ENCODE data around the gene GALNTL6.
"Not testable (repeated sequence)": the region's sequence is repeated elsewhere in the genome, so short reads cannot be mapped to it uniquely, and the experiment has no call there.

GALNTL6 gene

GRCh38 chr4:172970189-172970588, 1157.0 kb downstream of the GALNTL6 start:
- not testable (repeated sequence) for DNase-seq

DNA sequence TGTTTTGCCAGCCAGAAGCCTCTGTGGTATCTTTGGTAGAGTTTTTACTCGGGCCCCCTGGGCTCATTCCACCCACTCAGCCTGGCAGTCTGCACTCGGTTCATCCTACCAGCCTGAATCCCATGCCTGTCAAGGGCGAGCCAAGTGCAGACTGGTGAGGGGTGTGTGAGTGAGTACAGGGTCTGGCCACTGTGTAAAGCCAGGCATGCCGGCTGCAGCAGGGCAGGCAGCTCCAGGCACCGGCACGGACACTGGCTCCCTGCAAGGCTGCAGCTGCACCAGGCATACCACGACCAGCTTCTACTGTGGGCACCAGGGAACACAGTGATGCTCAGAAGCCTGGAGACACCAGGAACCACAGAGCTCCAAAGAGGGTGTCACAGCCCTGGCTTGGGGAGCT, 1161.4 kb downstream of the GALNTL6 start:
- DNase-seq: no peak

DNA sequence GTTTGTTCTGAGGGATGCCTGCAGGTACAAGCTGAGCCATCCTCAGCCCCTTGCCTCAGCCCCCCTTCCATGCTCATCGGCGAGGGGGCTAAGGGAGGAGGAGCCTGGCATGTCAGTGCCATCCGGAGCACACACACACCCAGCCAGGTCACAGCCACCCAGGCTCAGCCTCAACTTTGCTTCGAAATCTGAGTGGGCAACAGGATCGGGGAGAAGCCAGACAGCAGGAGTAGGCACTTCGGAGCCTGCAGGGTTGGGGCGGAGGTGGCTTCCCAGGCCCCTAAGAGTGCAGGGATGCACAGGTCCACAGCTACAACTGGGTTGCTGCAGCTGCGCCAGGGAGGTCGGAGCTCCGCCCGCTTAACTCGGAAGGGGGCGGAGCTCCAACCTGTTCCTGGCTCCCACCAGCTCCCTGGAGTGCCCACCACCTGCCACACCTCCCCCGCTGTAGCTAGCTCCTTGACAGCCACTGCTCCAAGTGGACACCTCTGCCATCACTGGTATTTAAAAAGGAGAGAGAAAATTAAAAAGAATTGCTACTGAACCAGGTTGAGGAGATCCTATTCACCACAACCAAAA, 1162.5 kb downstream of the GALNTL6 start:
- no peak for DNase-seq

DNA sequence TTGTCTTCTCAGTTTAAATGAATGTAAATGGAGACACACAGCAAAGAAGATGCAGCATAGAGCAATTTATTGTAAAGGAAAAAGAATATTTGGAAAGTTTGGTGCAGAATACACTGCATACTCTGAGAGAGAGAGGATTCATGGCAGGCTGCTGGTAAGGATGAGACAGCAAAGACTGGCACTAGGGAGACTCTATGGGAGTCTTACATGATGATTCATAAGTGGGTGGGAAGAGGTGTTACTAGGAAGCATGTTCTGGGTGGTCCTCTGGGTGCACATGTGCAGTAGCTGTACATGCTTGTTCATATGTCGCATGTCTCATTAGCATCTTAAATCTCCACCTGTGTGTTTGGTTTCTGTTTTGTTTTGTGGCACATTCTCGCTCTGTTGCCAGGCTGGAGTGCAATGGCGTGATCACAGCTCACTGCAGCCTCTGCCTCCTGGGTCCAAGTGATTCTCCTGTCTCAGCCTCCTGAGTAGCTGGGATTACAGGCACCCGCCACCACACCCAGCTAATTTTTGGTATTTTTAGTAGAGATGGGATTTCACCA, 1164.4 kb downstream of the GALNTL6 start:
- DNase-seq: not testable (repeated sequence)

GRCh38 chr4:172978848-172979247, 1165.6 kb downstream of the GALNTL6 start:
- DNase-seq: no peak

DNA sequence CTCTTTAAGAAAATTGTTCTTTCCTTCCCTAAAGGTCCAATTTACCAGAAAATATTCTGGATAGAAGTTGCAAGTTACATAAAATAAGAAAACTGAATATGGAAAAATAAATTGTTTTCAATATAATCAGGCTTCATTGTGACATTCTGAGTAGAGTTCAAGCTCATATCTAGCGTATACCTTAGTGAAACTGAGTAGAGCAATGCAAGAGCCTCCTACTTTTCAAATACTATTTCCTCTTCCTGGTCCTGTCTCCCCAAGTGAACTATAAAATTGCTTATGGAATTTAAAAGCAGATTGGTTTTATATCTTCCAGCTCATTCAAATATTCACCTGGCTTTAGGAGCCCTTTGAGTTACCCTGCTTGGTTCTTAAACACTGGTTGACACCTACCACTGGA, 1166.1 kb downstream of the GALNTL6 start:
- DNase-seq: no peak

- DNase-seq: no peak
Measured at GRCh38 chr4:172980219-172980618, 1167.0 kb downstream of the GALNTL6 start.

DNA sequence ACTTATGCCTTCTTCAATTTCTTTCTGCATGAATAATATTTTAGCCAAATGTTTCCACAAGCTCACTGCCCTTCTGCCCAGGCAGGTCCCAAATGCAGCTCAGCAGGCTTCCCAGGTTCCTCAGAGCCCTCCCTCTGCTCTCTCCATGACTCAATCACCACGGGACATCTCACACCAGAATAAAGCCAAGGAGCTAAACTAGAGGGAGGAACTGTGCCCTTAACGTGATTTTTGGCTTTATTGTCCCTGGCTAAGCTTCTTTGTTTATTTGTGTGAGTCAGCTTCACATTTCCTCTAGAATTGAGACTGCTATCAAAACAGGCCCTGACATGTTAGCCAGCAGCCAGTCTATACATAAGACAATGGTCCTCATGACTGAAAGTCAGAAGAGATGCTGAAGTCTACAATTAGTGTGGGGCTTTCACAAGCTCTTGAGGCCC, 1169.0 kb downstream of the GALNTL6 start:
- no peak for DNase-seq

- no peak for DNase-seq
Measured at GRCh38 chr4:172983014-172983413, 1169.8 kb downstream of the GALNTL6 start.

DNA sequence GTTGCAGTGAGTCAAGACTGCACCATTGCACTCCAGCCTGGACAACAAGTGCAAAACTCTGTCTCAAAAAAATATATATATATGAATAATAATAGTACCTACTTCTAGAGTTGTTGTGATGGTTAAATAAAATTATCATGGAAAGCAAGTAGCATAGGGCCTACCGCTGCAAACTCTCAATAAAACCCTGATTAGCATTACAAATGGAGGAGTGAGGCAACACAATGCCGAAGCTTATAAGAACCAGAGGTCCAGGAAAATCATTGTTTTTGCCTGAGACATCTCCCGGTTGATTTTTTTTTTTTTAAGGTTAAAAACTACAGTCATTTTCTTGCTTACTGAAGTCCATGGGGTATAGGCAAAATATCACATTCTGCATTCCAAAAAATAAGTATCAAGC, 1170.4 kb downstream of the GALNTL6 start:
- no peak for DNase-seq

- no peak for DNase-seq
Measured at GRCh38 chr4:172985552-172985951, 1172.3 kb downstream of the GALNTL6 start.

- DNase-seq: no peak
Measured at GRCh38 chr4:172986114-172986513, 1172.9 kb downstream of the GALNTL6 start.

GRCh38 chr4:172989984-172990820, 1177.0 kb downstream of the GALNTL6 start:
- DNase-seq: no peak

DNA sequence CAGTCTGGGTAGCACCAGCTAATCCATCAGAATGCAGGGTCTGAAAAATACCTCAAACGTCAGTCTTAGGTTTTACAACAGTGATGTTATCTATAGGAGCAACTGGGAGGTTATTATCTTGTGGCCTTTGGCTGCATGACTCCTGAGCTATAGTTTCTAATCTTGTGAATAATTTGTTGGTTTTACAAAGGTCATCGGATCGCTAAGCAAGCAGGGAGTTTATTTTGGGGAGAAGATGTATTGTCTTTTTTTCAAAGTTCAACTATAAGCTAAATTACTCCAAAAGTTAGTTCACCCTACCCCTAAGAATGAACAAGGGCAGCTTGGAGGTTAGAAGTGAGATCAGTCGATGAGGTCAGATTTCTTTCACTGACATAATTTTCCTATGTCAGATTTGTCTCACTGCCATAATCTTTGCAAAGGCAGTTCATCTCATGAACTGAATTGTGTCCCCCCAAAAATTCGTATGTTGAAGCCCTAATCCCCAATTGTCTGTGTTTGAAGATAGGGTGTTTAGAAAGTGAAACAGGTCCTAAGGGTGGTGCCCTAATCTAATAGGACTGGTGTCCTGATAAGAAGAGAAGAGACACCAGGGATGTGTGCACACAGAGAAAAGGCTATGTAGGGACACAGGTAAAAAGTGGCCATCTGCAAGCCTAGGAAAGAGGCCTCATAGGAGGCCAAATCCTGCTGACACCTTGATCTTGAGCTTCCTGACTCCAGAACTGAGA, 1179.6 kb downstream of the GALNTL6 start:
- no peak for DNase-seq

- DNase-seq: no peak
Measured at GRCh38 chr4:172995161-172995560, 1182.0 kb downstream of the GALNTL6 start.

- DNase-seq: no peak
Measured at GRCh38 chr4:172995704-172996103, 1182.5 kb downstream of the GALNTL6 start.

GRCh38 chr4:172996571-172997216, 1183.5 kb downstream of the GALNTL6 start:
- no peak for DNase-seq

- no peak for DNase-seq
Measured at GRCh38 chr4:172997217-172997609, 1184.0 kb downstream of the GALNTL6 start.

- no peak for DNase-seq
Measured at GRCh38 chr4:172997856-172998255, 1184.7 kb downstream of the GALNTL6 start.

DNA sequence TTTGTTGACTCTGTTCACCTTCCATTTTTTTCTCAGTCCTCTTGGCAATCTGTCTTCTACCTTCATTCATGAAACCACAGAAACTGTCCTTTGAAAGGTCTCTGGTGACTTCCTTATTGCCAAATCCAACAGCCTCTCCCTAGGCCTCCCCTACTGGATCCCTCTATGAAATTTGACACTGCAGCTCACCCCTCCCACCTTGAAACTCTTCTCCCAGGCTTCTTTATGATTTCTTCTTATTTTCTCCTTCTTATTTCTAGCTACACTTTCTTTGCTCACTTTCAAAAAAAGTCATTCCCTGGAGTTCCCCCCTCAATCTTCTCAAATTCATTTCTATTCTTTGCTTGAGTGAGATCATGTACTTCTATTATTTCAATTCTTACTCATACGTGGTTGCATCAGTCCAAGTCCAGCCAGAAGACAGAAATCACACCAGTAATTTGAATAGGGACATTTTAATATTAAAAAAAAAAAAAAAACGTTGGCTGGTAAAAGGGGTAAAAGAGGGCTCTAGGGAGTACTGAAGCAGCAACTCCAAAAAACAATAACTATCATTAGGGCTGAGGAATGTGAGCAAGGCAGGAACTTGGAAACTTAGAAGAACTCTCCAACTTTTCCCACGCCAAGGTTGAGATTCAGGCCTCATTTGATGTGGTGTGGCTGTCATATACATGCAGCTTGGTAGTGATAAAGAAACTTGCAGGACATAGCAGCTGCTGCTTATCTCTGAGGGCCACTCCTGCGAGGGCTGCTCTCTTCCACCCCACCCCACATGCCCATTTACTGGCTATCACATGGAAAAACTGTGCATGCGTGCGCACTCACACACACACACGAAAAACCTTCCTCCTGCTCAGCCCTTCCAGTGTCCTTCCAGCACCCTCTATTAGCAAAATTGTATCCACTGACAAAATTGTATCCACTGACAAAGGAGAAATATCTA, 1185.6 kb downstream of the GALNTL6 start:
- DNase-seq: no peak

- no peak for DNase-seq
Measured at GRCh38 chr4:173001571-173001970, 1188.4 kb downstream of the GALNTL6 start.
